WTC11 (cell line): Measurements from ENCODE around the gene FLT3LG.

ENCODE experiments used
- ATF3 ChIP-seq: sonication (generic); formaldehyde crosslinking; conservative IDR thresholded peaks from 2 replicates; pipeline ENCODE4 v1.8.1; 2022; ENCODE audit warnings: mild to moderate bottlenecking, missing genetic modification reagents
- TF ChIP-seq, protein P1 (sequence below): sonication (generic); formaldehyde crosslinking; IDR thresholded peaks from 2 replicates; pipeline ENCODE4 v1.8.1; 2022; ENCODE audit warnings: low read depth, missing genetic modification reagents, borderline replicate concordance
- TF ChIP-seq, protein P2 (sequence below): fragments of 200-600 bp; IDR thresholded peaks from 2 replicates; pipeline ENCODE4 v1.8.0; 2022; ENCODE audit warnings: antibody characterized with exemption

DNA sequence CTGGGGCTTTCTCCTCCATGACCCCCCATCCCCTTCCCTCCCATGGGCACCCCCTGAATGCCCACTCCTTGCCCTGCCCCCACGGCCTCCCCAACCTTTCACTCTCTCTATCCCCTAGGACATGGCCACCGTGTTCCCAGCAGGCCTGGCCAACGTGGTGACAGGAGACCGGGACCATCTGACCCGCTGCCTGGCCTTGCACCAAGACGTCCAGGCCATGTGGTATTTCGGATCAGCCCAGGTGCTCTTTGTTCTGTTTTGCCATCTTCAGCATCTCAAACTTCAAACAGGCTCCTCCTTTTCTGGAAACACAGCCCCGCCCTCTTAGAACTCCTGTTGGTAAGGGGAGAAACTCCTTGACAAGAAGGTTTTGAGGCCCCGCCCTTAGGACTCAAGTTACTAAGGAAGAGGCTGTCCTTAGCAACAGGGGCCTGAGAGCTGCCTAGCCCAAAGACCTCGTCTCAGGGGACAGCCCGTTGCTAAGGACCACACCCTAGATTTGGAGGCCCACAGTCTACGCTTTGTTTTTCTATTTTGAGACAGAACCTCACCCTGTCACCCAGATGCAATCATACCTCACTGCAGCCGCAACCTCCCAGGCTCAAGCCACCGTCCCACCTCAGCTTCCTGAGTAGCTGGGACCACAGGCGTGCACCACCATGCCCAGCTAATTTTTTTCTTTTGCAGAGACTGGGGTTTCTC lies 5.1 kb upstream of the FLT3LG start:
- no peak for TF ChIP-seq ATF3 (CRISPR knock-in tag)
- TF ChIP-seq, protein P1, sequence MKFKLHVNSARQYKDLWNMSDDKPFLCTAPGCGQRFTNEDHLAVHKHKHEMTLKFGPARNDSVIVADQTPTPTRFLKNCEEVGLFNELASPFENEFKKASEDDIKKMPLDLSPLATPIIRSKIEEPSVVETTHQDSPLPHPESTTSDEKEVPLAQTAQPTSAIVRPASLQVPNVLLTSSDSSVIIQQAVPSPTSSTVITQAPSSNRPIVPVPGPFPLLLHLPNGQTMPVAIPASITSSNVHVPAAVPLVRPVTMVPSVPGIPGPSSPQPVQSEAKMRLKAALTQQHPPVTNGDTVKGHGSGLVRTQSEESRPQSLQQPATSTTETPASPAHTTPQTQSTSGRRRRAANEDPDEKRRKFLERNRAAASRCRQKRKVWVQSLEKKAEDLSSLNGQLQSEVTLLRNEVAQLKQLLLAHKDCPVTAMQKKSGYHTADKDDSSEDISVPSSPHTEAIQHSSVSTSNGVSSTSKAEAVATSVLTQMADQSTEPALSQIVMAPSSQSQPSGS (CRISPR knock-in tag), result no peak
- TF ChIP-seq, protein P2, sequence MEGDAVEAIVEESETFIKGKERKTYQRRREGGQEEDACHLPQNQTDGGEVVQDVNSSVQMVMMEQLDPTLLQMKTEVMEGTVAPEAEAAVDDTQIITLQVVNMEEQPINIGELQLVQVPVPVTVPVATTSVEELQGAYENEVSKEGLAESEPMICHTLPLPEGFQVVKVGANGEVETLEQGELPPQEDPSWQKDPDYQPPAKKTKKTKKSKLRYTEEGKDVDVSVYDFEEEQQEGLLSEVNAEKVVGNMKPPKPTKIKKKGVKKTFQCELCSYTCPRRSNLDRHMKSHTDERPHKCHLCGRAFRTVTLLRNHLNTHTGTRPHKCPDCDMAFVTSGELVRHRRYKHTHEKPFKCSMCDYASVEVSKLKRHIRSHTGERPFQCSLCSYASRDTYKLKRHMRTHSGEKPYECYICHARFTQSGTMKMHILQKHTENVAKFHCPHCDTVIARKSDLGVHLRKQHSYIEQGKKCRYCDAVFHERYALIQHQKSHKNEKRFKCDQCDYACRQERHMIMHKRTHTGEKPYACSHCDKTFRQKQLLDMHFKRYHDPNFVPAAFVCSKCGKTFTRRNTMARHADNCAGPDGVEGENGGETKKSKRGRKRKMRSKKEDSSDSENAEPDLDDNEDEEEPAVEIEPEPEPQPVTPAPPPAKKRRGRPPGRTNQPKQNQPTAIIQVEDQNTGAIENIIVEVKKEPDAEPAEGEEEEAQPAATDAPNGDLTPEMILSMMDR, result no peak
